Activated CD4-positive, alpha-beta T cell treated with anti-CD3 and anti-CD28 coated beads, Interleukin-2, amount 50 U/mL, for 24 hours (primary cell): ENCODE measurements around the gene NEUROG2.

ENCODE experiments used
- DNase-seq, 2 donors: peaks; one replicate each; pipeline ENCODE4 v3.0.0-alpha.2; 2020; ENCODE audit warnings: low read depth in 1 of 2, low spot score in 1 of 2

The NEUROG2 gene

DNA sequence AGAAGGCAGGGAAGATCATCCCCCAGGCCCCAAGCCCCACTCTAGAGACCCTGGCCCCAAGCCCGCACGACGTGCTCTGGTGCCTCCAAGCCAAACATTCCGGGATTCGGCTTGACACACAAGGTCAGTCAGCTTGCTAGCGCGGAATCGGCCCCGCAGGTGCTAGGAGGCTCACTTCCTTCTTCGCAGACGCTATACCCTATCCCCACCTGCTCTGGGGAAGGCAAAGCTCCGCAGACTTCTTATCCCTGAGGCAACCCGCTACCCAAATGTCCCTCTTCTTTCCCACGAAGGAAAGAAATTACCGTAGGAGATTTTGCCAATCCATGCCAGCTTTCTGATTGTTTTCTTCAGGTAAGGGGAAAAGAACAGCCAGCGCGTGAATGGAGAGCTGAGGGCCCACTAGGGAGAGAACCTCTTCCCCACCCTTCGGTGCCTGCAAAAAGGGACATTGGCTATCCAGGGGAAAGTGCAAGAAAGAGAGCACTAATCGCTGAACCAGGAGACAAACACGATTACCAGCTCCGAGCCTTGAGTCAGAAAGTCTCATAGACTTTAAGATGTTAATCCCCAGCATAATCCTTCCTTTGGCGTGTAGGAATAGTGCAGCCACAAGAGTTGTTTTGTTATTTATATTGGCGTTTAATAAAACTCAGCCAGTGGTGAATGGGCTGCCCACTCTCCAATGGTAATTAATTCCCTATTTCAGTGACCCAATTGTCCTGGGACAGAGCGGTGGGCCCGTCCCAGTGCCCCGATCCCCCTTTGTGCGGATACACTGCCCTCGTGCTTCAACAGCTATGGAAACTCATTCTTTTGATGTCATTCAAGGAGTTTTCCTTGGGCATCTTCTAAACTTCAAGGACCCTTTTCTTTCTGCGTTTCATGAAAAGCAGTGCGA lies 5.4 kb upstream of the NEUROG2 start:
- DNase-seq: no peak

DNA sequence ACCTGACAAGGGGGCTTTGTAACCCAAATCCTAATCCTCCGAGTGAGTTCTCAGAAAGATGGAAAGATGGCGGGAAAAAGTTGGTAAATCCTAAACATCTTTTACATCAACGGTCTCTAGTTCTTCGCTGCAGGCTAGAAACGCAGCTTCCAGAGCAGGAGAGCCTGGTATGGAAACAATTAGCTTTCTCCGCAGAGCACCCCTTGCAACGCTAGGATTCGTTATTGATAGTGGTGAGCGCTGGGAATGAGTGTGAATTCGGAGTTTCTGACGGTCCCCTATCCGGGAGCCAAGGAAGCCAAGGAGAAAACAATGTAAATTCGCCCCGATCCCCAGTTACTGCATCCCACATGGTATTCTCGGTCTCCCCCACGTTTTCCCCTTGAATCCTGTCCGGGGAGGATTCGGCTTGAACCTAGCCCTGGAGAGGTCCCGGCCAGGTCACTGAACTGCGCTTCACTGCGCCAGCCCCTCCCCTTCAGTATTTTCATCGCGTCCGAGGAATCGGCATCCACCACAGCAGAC lies 4.7 kb upstream of the NEUROG2 start:
- no peak for DNase-seq

DNA sequence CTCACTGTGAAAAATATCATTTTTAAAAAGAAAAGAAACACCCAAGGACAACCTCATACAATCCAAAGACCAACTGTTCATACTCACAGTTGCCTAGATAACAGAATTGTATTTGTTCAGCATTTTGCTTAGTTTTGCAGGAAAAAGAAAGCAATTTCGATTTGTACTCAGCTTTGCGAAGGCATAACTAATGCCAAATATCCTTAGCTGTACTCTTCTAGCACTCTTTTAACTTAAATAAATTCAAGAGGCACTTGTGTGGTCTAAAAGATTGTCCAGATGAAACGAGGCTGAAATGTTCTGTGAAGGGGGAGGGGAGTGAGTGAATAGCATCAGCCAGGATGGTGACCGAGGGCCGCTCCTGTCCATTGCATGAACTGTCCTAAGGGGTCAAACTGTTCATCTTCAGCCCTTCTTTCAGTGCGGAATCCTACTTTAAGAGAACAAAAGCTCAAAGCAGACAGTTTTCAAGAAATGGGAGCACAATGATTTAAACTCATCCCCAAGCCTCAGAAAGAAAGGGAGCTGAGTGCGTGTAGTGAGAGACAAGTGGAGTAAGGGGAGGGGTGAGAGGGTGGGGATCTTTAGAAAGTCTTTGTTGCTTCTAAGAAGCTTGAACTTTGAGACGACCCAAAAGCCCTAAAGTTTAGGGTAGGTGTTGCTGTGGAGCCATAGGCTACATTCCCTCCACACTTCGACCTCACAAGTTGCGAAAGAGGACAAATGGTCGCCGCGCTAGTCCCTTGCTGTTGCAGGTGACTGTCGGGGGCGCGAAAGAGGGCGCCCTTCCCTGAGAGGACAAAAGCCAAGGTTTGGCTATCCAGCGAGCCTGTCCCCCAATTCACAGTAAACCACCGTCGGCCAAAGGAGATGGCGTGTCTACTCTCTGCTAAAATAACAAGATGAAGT lies 4.0 kb upstream of the NEUROG2 start:
- no peak for DNase-seq

DNA sequence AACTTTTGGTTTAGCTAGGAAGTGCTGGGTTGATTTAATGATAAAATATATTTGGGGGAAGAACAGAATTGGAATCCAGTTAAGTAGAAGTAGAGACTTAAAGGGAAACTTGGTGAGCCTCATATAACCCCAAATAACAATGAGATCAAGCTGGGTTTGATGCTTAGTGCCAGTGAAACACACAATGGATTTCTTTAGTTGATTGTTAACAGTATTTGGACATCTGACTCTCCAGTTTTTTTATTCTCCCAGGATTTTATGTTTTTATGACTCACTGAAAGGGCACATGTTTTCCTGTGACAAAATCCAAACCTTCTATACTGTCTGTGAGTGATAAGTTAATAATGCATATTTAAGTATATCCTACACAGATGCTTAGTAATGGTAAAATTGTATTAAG lies 2.7 kb upstream of the NEUROG2 start:
- DNase-seq: no peak

DNA sequence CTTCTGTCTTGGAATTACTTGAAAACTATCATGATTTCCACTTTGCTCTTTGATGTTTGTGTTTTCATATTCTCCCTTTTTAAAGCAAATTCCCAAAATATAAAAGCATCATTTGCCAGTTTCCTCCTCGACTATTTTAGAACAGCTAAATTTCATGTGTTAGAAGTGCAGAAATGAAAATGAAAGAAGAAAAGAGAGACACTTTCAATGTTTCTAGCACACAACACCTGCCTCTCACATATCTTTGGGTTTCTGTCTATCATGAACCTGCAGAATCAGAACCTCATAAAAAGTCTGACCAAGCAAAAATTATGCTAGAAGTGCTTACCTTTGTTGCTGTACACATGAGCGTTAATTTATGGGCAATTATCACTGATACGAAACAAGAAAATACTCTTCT lies 1.9 kb upstream of the NEUROG2 start:
- DNase-seq: no peak

DNA sequence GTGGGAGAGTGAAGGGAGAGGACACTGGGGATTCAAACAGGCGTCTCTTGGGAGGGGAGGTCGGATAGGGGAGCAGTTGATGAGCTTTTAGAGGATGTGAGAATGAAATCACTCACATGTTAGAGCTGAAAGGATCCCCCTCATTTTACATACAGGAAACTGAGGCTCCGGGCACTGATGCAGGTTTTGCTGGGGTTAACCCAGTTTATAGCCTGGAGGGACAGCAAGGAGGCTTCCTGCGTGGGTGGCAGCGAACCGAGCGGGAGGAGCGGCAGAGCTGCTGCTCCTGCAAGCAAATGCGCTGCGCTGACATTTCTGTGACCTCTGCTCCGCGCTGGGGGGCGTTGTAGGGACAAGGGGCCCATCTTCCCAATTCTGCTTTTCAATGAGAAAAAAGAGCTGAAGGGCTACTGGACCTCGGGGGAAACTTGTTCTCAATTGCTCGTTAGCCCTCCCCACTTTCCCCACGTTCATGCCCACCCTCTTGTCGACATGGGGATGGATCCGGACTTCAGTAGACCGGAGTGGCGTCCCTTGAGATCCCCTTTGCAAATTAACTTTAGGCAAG lies 1.2 kb upstream of the NEUROG2 start:
- DNase-seq: no peak

DNA sequence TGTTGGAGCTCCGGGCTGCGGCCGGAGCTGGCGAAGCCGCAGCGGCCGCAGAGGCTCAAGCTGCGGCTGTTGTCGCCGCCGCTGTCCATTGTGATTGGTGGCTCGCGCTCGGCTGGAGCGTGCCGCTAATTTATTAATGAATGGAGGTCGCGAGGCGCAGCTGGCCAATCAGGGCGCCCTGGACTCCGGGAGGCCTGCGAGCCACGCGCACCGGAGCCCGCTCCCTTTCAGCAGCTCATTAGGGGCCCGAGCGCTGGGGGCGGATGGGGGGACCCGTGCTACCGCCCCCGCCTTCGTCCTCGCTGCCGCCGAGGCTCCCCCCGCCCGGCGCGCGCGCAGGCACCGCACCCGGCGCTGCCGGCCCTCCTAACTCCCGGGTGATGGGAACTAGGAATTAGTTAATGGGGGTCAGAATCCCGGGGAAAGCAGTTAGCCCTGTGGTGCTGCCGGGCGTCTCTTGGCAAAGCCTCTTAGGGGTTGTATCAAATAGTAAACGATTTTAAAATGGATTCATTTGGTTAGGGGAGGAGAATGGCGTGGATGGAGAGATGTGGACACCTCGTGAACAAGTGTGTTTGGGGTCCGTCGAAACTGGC lies 589 bp upstream of the NEUROG2 start:
- DNase-seq: no peak

DNA sequence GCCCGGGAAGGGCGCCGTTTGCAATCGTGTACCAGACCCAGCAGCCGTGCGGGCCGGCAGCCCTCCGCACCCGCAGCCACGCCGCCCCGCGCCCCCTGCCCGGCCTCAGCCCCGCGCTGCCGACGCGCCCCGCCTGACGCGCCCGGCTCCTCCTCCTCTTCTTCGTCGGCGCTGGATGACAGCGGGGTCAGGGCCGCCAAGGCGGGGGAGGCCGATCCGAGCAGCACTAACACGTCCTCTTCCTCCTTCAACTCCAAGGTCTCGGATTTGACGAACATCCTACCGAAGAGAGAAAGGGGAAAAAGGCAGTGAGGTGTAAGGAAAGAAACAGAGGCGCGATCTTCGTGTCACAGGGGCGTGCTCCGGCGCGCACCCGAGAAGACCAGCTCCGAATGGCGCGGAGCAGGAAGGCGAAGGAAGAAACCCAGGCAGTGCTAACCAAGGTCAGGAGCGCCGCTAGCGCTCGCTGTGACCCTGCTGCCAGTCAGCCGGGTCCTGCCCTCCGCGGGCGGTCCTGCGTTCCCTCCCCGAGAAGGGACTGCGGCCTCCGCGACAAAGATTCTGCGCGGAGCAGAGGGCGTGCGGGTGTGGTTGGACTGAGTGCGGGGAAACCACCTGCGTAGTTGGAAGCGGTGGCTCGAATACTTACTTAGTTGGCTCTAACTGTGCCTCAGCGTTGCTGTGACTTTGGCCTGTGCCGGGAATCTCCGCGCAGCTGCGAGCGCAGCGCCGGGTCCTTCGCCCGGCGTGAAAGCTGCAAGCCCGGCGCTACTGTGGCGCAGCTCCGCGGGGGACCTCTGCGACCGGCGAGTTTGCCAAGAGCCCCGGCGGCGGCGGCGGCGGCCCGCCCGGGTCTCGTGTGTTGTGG lies 548 bp downstream of the NEUROG2 start:
- no peak for DNase-seq

DNA sequence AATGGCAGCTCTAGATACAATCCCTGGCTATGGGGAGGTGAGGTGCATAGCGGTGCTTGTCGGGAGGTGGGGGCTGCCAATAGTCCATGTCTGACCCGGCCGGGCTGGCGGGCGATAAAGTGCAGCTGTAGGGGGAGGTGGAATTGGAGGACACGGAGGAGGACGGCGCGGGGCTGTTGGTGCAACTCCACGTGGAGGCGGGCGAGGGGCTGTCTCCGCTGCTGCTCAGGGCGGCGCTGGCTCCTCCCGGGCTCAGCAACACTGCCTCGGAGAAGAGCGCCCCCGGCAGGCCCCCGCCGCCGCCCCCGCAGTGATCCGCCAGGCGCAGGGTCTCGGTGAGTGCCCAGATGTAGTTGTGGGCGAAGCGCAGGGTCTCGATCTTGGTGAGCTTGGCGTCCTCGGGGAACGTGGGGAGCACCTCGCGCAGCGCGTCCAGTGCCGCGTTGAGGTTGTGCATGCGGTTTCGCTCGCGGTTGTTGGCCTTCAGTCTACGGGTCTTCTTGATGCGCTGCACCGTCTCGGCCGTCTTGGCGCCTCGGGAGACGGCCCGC lies 1.3 kb downstream of the NEUROG2 start:
- no peak for DNase-seq

DNA sequence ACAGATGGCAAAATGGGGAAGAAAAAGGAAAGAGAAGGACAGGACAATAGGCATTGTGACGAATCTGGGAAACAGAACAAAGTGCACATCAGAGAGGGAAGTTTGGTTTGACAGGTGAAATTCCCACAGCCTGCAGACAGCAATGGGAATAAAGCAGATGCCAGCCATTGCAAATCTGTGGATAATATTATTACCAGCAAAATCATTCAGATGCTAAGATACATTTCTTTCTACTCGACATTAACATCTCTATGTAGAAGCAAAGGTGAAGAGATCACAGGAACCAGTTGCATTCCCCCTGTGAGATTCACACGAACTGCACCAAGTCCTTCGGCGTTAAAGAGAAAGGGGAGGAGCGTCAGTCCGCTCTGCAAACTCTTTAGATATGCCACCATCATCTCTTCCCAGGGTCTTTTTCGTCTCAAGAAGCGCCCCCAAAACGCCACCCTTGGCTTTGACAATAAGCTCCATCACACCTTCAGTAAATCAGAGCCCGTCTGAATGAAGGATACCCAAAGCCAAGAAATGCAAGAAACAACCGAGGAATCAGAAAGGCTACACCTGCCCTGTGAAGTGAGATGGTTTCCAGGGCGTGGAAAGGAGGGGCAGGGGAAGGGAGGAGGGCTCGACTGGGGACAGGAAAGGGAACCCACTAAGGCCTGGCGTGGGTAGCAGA lies 1.9 kb downstream of the NEUROG2 start:
- DNase-seq: no peak

DNA sequence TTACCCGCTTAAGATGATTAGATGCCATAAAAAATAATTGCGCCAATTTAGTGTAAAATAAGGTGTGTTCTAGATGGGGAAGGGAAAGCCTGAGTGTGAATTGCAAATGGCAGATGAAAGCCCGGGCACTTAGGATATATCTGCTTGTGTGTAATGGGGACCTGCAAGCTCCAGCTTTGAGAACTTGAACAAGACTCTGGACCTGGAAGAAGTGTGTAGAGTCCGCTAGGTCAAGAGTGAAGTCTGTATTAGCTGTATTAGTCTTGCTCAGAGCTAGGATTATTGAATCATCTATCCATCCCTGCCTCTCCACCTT lies 4.2 kb downstream of the NEUROG2 start:
- DNase-seq: no peak

DNA sequence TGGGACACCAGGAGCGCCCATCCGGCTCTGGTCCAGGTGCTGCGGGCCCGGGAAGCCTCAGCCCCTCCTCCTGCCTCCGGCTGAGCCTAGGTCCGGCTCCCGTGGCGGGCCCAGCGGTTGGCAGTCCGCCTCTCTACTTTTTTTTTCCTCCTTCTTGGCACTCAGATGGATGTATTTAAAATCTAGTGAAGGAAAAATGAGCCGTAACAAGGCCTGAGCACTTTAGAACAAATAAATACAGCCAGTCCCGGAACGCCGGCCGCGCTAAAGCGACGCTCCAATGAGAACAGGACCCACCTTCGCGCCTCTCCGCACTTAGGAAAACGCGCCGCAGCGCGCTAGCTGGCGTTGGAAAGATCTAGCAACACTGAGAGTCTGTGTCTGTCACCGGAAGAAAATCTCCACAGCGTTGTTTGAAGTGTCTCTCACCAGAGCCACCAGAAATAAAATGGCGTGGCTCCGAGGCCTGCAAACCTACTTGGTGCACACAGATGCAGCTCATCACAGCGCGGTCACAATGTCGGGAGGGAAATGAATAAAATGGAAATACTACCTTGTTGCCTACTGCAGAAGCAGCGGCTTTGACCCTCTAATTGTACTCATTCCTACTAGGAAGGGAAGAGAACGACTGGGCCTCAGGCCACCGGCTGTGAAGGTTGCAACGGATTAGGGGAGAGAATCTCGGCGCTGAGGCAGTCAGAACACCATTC lies 4.7 kb downstream of the NEUROG2 start:
- no peak for DNase-seq

DNA sequence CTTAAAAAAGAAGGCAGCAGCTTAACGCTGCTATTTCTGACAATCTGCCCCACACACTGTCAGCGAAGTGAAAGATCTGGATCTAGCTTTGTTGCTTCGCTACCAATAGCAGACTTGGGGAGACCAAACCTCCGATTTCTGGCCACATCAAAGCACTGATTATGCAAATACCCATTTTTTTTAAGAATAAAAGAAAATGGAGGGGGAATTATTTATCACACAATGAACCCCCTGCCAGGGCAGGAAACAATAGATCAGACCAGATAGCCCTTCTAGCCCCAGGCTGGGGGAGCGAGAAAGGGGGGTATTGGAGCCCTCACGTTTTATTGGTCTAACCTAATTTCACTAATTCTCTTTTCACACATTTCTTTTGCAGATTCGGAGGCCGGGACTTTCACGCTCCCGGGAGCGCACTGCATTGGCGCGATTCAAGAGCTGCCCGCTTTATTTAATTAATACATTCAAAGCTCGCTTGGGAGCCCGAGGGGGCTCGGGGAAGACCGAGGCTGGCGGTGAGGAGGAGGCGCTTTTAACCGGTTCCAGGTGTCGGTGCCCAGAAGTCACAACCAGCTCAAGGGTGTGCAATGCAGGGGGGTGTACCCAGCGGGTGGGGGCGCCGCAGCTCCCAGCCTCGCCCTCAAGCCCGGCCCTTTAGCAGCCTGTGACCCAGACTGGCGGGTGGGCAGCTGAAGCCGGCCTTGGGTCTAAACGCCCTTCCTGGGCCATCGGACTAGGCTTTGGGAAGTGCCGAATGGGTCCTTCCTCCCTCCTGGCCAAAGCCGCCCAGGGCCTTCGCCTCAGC lies 5.5 kb downstream of the NEUROG2 start:
- no peak for DNase-seq

DNA sequence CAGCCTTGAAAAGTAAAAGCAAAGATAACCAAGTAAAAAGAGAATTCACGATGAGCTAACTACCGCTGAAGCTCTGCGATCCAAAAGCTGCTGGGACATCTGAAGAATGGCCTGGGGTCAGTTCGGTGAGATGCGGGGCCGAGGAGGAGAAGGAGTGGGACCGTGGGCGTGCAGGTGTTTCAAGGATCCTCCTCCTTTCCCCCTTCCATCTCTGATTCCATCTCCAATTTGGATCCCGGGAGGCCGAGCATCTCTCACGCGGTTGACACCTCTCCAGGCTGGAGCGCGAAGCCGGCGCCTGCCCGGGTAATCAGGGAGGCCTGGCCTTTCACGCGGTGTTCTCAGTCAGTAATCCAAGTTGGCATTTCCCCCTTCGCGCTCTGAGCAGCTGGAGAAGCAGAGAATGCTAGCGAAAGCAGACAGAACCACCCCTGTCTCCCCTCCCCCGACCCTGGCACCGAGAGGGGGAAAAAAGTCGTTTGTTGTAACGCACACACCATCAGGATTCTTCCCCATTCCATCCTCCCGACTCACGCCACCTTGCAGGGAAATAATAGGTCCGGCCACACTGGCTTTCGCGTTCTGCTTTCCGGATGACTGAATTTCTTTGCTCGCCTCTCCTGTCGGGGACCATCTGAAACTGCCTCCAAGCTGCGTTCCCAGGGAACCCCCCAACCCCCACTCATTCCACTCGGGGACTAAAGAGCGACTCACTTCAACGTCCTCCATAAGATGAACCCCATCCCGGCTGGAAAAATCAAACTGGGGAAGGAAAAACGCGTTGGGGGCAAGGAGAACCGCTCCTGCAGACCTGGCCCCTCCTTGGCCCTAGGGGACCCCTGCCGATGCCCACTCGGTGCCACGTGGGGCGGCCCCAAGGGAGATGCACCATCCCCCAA lies 6.5 kb downstream of the NEUROG2 start:
- DNase-seq: no peak

DNA sequence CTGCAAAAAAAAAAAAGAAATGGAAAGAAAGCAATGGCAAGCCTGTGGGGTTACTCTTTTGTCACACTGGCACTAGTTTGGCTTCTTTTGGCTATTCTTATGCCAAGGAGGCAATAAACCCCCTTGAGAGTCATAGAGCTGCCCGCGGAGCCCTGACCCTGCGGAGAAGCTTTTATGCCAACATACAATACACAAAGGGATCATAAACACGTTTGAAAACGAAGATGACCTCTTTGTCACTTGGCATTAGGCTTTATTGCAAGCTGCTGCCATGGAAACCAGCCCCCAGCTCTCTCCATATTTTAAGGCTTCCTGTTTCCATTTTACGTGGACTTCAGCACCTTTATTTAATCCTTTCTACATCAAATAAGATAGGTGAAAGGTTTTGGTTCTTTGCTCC lies 7.6 kb downstream of the NEUROG2 start:
- no peak for DNase-seq

DNA sequence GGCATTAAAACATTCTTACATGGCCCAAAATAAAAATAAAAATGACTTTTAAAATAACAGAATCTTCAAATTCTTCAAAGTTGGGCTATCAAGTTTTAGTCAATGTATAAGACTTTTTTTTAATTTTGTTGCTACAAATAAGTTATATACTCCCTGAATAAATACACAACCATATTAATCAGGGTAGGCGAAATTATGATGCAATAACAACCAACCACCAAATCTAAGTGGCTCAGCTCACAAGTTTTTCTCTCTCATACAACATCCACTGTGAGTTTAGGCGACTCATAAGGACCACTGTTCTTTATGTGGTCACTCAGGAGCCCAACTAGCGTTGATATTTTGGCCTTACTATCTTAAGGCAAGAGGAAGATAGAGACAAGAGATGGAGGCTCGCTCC lies 11.2 kb downstream of the NEUROG2 start:
- no peak for DNase-seq

DNA sequence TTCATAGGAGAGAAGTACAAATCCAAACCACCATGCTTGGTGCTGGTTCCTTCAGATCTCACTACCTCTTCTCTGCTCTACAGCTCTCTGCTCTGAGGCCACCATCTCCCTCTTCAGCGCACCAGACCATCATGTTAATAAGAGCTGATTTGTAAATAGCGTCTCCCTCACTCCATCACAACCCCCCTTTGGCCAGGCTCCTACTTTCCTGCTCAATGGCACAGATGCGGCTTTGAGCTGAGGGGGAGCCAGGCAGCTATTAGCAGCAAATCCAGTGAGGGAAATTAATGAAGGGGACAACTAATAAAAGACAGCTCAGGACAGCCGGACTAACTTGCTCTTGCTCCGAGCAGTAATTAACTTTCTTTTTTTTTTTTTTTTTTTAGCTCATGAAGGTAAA lies 13.1 kb downstream of the NEUROG2 start:
- DNase-seq: no peak
